ENCODE data around the gene BCAP29. TPM values are rescaled to one million over a fixed set of nuclear protein-coding genes. Genes with fewer than 3 reads are reported as not detected.

BCAP29 gene
- total and polyA plus RNA-seq, 2 of the 8 experiments (the other 6 are each of a cell fraction or from before 2014, with no cell fraction given) = 6.8 to 18.1 TPM

- TF ChIP-seq SIN3A (conservative IDR thresholded peaks at IDR 0.05 in 1 of 2, IDR thresholded peaks at IDR 0.05 in 1 of 2; ENCODE audit: low read depth in 1 of 2, low read length in 2 of 2) = no peak
- no peak for TF ChIP-seq EGR1 (IDR thresholded peaks at IDR 0.05; ENCODE audit: borderline replicate concordance, low read depth, low read length)
- TF ChIP-seq CTCF (IDR thresholded peaks at IDR 0.05; ENCODE audit: control extremely low read depth in 1 of 3, insufficient read depth in 1 of 3, low read depth in 1 of 3, low read length in 3 of 3) = no peak
- no peak for TF ChIP-seq CHD1 (IDR thresholded peaks at IDR 0.05; ENCODE audit: low read depth, low read length)
These were observed 33.4 kb downstream of the BCAP29 start (continued) for GRCh38 chr7:107613439-107613838.

All from H1 (cell line).